OCI-LY1 (cell line): ENCODE measurements around the gene ARL15.

Experiments used
- H2AFZ ChIP-seq: fragments of 200-600 bp; sonication (generic), shearing (Covaris generic); 2 replicates; pipeline ENCODE4 v1.6.0; 2014; ENCODE audit warnings: antibody characterized with exemption, mild to moderate bottlenecking, low read length
- H3F3A ChIP-seq: fragments of 200-600 bp; sonication (generic), shearing (Covaris generic); 2 replicates; pipeline ENCODE4 v1.6.0; 2014; ENCODE audit warnings: mild to moderate bottlenecking, antibody characterized with exemption, low read length, moderate library complexity; ENCODE audit not compliant: insufficient read depth
- H3K27ac ChIP-seq: fragments of 200-600 bp; sonication (generic); 2 replicates; pipeline ENCODE4 v1.5.1; 2014; ENCODE audit warnings: low read length, mixed run types, mild to moderate bottlenecking, low read depth; ENCODE audit not compliant: poor library complexity, severe bottlenecking
- H3K27me3 ChIP-seq: fragments of 200-600 bp; sonication (generic); 2 replicates; pipeline ENCODE4 v1.6.0; 2014; ENCODE audit warnings: antibody characterized with exemption, mild to moderate bottlenecking, low read length, moderate library complexity; ENCODE audit not compliant: insufficient read depth
- H3K36me3 ChIP-seq: fragments of 200-600 bp; sonication (generic); 2 replicates; pipeline ENCODE4 v1.6.1; 2014; ENCODE audit warnings: mild to moderate bottlenecking, antibody characterized with exemption, low read length, moderate library complexity, mixed read lengths; ENCODE audit not compliant: insufficient read depth
- H3K4me1 ChIP-seq: fragments of 200-600 bp; sonication (generic); 2 replicates; pipeline ENCODE4 v1.5.1; 2014; ENCODE audit warnings: mild to moderate bottlenecking, low read length, moderate library complexity; ENCODE audit not compliant: insufficient read depth, severe bottlenecking
- H3K4me2 ChIP-seq: fragments of 200-600 bp; sonication (generic), shearing (Covaris generic); 2 replicates; pipeline ENCODE4 v1.6.1; 2014; ENCODE audit warnings: low read length
- H3K4me3 ChIP-seq: fragments of 200-600 bp; sonication (generic); 2 replicates; pipeline ENCODE4 v1.5.1; 2014; ENCODE audit warnings: low read length, low read depth, mild to moderate bottlenecking, mixed read lengths; ENCODE audit not compliant: poor library complexity, severe bottlenecking
- H3K79me2 ChIP-seq: fragments of 200-600 bp; shearing (Covaris generic); 2 replicates; pipeline ENCODE4 v1.6.1; 2016; ENCODE audit warnings: mixed run types, low read length, mixed read lengths; ENCODE audit not compliant: insufficient read depth
- H3K9ac ChIP-seq: fragments of 200-600 bp; sonication (generic), shearing (Covaris generic); 2 replicates; pipeline ENCODE4 v1.6.1; 2014; ENCODE audit warnings: mild to moderate bottlenecking, low read length, mixed read lengths
- H3K9me2 ChIP-seq: fragments of 200-600 bp; sonication (generic), shearing (Covaris generic); 2 replicates; pipeline ENCODE4 v1.6.1; 2014; ENCODE audit warnings: low read depth, mild to moderate bottlenecking, low read length, mixed read lengths
- H3K9me3 ChIP-seq: fragments of 200-600 bp; shearing (Covaris generic); 2 replicates; pipeline ENCODE4 v1.6.1; 2014; ENCODE audit warnings: low read length, mixed read lengths
- H4K20me1 ChIP-seq: fragments of 200-600 bp; sonication (generic), shearing (Covaris generic); 2 replicates; pipeline ENCODE4 v1.6.0; 2016; ENCODE audit warnings: mild to moderate bottlenecking, low read length; ENCODE audit not compliant: insufficient read depth
- EZH2 ChIP-seq: fragments of 200-600 bp; sonication (generic), shearing (Covaris generic); IDR thresholded peaks from 2 replicates; pipeline ENCODE4 v1.8.0; 2017; ENCODE audit warnings: borderline replicate concordance, mixed run types, mild to moderate bottlenecking, antibody characterized with exemption, low read length, moderate library complexity, mixed read lengths
- TF ChIP-seq, protein P1 (sequence below): fragments of 200-600 bp; sonication (generic), shearing (Covaris generic); IDR thresholded peaks from 2 replicates; pipeline ENCODE4 v1.5.1; 2017; ENCODE audit warnings: mild to moderate bottlenecking, antibody characterized with exemption, low read length, moderate library complexity, mixed read lengths

Gene ARL15

DNA sequence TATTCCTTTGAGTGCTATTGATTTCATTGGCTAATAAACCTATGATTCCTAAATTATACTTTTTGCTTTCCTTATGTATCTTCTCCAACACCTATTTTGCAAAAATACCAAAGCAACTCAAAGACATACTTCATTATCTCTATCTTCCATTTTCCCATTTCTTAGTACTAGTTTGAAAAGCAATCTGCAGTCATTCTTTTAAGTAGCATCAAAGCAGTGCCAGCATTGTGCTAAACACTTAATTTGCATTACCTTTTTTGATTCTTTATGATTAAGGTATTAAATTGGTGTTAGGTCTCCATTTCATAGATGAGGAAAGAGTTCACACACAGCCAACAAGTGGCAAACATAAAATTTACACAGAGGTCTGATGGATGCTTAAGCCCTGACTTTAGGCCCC is 330.3 kb downstream of the ARL15 start:
- TF ChIP-seq, protein P1, sequence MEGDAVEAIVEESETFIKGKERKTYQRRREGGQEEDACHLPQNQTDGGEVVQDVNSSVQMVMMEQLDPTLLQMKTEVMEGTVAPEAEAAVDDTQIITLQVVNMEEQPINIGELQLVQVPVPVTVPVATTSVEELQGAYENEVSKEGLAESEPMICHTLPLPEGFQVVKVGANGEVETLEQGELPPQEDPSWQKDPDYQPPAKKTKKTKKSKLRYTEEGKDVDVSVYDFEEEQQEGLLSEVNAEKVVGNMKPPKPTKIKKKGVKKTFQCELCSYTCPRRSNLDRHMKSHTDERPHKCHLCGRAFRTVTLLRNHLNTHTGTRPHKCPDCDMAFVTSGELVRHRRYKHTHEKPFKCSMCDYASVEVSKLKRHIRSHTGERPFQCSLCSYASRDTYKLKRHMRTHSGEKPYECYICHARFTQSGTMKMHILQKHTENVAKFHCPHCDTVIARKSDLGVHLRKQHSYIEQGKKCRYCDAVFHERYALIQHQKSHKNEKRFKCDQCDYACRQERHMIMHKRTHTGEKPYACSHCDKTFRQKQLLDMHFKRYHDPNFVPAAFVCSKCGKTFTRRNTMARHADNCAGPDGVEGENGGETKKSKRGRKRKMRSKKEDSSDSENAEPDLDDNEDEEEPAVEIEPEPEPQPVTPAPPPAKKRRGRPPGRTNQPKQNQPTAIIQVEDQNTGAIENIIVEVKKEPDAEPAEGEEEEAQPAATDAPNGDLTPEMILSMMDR: no peak
- TF ChIP-seq EZH2: no peak

DNA sequence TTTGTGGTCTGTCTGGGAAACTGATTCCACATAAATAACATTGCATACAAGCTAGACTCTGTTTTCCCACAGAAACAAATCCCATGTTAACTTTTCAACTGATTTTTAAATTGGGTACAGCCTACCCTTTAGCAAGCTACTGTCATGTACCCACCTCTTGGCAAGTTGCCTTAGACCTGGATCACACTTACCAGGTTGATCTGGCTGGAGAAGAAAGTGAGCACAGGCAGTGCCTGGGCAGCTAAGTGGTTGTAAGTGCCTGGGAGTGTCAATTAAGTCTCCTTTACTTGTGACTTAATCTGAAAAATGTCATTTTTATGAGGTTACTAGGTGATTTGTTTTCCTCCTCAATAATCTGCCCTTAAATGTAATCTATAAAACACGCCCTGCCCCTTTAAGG is 336.4 kb downstream of the ARL15 start:
- Histone ChIP-seq H3K9ac (no peak overlapping the region), H3K4me3 (no peak overlapping the region), H3K27ac (no peak overlapping the region), H3K4me1 (no peaks in the 10 kb centered on the region), H3K9me2 (no peaks in the 10 kb centered on the region), H4K20me1 (no peaks in the 10 kb centered on the region), H3K79me2 (peaks cover 3% of the 10 kb centered on the region; the same call in 1 of the 2 replicates), H3K9me3 (no peaks in the 10 kb centered on the region), H3K36me3 (peaks cover 71% of the 10 kb centered on the region), H2AFZ (no peak overlapping the region), H3K4me2 (no peak overlapping the region), H3K27me3 (no peaks in the 10 kb centered on the region), H3F3A (no peaks in the 10 kb centered on the region; the same call in 1 of the 2 replicates)
- no peak for TF ChIP-seq EZH2
- TF ChIP-seq, protein P1: no peak

More for the DNA sequence above, 330.3 kb downstream of the ARL15 start:
- H3K9ac ChIP-seq: no peak overlapping the region
- H3F3A ChIP-seq: no peaks in the 10 kb centered on the region
- H3K9me3 ChIP-seq: peaks cover 7% of the 10 kb centered on the region; the same call in 1 of the 2 replicates
- peaks cover 38% of the 10 kb centered on the region for H3K36me3 ChIP-seq
- no peaks in the 10 kb centered on the region for H3K79me2 ChIP-seq
- H4K20me1 ChIP-seq: no peaks in the 10 kb centered on the region
- no peaks in the 10 kb centered on the region for H3K4me1 ChIP-seq
- no peaks in the 10 kb centered on the region for H3K27me3 ChIP-seq
- H2AFZ ChIP-seq: no peak overlapping the region
- H3K4me3 ChIP-seq: no peak overlapping the region
- H3K27ac ChIP-seq: no peak overlapping the region
- no peaks in the 10 kb centered on the region for H3K9me2 ChIP-seq
- H3K4me2 ChIP-seq: no peak overlapping the region

DNA sequence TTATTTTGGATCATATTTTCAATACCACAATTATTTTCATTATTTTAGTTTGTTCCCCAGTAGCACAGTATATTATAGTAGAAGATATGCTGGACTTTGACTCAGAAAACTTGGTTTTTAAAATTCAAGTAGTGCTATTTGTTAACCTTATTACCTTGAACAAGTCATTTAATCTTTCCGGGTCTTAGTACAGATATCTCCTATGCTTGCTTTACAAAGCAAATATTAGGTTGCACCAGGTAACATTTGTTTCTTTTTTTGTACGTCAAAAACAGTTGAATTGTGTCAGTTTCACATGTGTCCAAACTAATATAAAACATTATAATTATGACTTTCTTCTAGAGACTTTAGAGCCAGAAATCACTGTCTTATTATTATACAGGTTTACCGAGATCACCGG is 338.1 kb downstream of the ARL15 start:
- Histone ChIP-seq H3K4me2 (no peak overlapping the region), H3K9me2 (no peaks in the 10 kb centered on the region), H2AFZ (no peak overlapping the region), H3K4me3 (no peak overlapping the region), H4K20me1 (no peaks in the 10 kb centered on the region), H3K9me3 (no peaks in the 10 kb centered on the region), H3K4me1 (no peaks in the 10 kb centered on the region), H3F3A (no peaks in the 10 kb centered on the region; the same call in 1 of the 2 replicates), H3K36me3 (peaks cover 88% of the 10 kb centered on the region), H3K9ac (no peak overlapping the region), H3K79me2 (peaks cover 3% of the 10 kb centered on the region; the same call in 1 of the 2 replicates), H3K27me3 (no peaks in the 10 kb centered on the region), H3K27ac (no peak overlapping the region)
- TF ChIP-seq, protein P1: no peak
- no peak for TF ChIP-seq EZH2
